GM18870 (cell line): ENCODE results near the gene COL17A1.

Source experiments
- ATAC-seq: cut with Tn5 transposase; IDR thresholded peaks from one replicate; pipeline ENCODE4 v1.9.1; 2021; ENCODE audit warnings: moderate library complexity; ENCODE audit not compliant: unreplicated experiment

COL17A1 gene

DNA sequence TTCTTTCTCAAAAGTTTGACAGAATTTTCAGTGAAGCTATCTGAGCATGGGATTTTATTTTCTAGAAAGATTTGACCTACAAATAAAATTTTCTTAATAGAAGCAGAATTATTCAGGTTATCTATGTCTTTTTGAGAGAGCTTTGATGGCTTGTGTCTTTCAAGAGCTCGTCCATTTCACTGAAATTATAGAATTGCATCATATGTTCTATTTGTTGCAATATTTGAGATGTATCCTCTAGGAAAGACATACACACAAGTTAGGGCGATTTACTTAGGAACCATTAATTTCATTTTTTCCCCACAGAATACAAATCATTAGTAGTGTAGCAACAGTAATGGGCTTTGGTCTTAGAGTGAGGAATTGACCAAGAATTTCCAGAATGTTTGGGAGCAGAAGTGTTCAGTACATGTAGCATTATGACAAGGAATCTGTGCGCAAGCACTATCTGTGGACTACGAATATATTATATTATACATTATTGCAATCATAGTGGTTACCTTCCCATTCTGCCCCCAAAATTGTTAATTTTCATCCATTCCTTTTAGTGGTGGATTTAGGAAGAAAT lies 12.8 kb upstream of the COL17A1 start:
- no peak for ATAC-seq

DNA sequence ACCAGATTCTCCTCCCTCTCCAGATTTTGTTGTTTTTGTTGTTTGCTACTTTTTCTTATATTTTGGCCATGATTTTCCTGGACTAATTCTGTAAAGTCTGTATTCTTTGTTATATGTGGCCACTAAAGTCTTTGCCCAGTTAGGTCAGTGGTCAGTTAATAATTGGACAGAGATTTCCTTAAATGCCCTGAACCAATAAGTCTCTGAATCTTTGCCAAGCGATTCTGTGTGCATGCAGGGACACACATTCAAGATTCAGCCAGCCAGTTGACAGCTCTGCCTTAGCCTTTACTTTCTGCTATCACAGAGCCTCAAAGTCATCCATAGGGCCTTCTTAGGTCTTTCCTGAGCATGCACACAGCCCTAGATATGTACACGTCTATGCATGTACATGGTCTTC lies 11.0 kb upstream of the COL17A1 start:
- ATAC-seq, result no peak

GRCh38 chr10:104092749-104093148 lies 7.1 kb upstream of the COL17A1 start:
- no peak for ATAC-seq

DNA sequence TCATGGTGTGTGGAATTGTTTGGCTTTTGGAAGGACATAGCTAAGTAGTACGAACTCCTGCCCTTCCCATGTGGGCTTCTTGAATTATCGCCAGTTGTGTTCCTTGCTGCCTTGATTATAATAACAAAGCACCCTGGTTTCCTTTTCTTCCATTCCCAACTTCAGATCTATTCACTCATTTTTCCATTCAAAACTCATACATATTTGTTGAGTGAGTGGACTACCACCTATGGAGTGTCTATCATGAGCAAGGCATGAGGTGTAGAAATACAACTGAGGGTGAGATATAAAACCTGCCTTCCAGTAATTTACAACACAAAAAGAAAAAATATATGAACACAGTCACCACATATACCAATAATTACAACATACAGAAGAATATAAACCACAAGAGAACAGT lies 4.9 kb upstream of the COL17A1 start:
- ATAC-seq, result no peak

DNA sequence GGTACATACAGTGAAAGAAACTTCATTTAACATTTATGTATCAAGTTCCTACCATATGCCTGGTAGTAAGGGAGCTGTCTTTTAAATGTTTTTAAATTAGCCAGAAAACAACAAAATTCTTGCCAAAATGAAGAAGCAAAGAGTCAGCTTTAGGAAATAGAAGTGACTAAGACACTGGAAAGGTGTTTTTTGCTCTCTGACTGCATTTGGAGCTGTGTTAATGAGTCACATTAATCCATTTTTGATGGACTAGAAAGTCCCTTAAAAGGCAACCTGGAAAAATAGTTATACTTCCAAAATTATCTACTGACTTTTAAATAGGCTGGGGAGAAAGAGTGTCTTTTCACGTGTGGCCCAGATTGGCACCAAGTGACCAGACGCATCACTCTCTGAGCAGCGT lies 3.9 kb upstream of the COL17A1 start:
- no peak for ATAC-seq

DNA sequence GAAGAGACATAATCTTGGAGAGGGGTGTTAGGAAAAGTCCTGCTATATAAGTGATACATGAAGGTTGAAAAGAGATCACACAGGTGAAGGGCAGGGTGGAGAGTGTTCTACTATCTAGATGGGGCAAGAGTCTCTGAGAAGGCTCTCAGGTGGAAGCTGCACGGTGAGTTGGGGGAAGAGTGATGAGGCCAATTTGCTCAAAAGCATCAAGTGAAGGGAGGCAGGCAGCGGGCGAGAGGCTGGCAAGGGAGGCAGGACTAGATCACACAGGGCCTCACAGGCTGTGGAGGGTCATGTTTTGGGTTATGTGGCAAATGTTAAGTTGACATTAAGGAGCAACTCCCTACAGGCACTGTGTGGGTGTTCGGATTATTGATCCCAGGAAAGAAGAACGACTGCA lies 2.6 kb upstream of the COL17A1 start:
- no peak for ATAC-seq

GRCh38 chr10:104084482-104085142 lies 1.1 kb downstream of the COL17A1 start:
- no peak for ATAC-seq

DNA sequence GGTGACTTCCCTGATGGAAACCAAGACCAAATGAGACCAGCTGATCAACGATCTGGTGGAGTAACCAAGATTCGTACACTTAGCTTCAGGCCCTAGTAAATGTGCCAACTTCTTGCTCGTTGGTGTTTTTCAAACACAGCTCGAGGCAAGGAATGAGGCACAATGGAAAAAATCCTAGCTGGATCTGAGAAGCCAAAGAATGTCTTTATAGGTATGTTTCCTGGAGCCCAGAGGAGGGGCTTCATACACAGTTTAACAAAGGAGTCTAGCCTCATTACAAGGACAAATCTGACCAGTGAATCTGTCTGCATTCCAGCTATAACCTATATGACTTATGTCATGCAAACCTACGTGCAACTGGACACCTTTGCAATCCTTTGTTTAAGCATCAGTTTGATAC lies 3.7 kb downstream of the COL17A1 start:
- no peak for ATAC-seq

DNA sequence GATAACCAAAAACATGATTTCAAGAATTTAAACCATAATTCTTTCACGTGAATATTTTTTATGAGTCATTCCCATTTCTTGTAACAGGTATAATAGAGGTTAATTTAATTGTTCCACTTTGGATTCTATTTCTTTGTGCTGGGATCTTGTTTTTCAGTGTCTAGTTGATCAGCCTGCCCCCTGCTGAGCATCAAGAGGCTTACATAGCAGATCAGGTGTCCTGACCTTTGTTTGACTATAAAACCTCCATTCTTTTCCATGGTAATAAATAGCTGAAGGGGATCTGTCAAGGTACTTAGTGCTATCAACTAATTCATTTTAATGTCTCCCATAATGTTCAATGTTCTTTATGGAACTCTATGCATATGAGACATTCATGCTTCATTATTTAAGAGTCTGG lies 4.9 kb downstream of the COL17A1 start:
- ATAC-seq, result no peak

- no peak for ATAC-seq
These were observed 8.0 kb downstream of the COL17A1 start for GRCh38 chr10:104077663-104078151.

DNA sequence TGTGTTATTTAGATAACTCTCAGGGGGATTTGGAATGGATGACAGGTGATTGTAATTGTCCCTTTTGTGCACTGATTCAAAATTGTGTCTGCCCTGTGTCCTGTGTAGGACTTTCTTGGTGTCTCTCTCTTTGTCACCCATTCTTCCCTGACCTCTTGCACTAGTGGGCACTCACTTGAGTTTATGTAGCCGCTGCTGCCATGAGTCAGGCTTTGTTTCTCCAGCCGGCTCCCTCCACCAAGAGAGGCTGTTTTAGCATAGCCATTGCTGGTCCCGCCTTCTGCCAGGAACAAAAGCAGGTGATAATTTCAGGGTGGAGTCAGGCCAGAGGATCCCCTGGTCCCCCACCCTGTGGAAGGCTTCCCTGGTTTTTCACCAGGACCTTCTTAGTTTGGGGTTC lies 8.4 kb downstream of the COL17A1 start:
- no peak for ATAC-seq

DNA sequence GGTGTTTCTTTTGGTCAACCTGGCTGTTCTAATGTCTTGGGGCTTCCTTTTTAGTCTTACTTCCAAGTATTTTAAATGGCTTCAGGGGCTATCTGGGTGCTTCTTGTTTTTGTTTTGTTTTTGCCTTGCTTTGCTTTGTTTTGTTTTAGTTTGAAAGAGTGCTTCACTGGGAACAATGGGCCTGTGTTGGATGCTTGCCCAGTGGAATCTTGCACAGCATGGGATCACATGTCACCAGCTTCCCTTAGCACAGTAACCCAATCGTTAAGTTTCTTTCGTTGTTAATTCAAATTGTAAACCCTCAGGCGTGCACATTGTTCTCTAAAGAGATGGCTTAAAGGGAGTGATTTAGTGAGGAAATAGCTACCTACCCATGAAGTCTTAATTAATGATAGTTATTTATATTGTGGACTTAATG lies 8.9 kb downstream of the COL17A1 start:
- ATAC-seq, result no peak

- ATAC-seq, result no peak
These were observed 11.2 kb downstream of the COL17A1 start for GRCh38 chr10:104074505-104074904.

DNA sequence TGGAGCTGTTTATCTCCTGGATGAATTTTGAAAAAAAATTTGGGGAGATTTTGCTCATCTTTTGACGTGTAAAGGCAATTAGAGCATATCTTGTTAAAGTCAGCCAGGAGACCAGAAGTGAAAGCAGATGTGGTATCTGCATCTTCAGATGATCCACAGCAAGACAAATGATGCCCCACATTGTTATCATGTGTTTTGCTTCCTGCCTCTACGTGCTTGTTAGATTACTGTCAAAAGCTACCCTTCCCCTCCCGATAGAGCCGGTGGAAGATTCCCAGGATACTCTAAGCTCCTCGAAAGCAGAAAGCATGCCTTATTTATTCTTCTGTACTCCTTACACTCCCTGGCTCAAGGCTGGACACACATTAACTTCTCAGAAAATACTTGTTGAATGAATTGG lies 12.9 kb downstream of the COL17A1 start:
- ATAC-seq, result no peak

DNA sequence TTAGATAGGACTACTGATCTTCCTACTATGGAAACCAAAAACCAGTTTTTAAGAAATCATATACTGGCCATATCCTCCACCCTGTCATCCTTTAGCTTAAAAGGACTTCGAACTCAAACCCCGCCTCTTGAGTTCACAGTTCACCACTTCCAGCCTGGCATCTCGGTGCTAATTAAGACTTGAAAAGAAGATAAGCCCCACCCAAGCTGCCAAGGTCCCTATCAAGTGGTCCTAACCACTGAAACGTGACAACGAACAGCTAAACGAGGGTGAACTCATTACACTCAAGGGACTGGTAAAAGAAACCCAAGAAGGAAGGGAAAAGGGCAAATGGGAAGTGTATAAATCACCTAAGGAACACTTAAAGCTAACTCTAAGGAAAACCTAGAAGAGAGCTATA lies 16.1 kb downstream of the COL17A1 start:
- ATAC-seq, result no peak

- ATAC-seq, result no peak
These were observed 18.2 kb downstream of the COL17A1 start for GRCh38 chr10:104067525-104067924.

- ATAC-seq, result no peak
These were observed 18.7 kb downstream of the COL17A1 start for GRCh38 chr10:104066945-104067344.

DNA sequence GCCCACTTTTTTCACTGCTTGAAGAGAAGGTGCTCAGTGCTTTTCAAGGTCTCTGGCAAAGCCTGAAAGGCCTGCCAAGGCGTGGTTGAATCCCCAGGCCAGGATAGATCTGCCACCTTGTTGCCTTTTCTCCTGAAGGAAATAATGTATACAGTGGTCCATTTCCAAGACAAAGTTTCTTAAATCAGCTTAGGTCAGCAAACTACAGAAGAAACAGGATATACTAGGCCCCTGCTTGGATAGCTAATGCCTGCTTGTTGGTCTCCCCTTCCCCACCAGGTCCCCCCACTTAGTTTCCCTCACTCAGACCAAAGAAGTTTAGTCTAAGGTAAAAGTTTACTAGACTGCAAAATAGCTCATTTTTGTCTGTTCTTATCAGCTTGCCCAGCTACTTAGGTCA lies 19.9 kb downstream of the COL17A1 start:
- ATAC-seq, result no peak

DNA sequence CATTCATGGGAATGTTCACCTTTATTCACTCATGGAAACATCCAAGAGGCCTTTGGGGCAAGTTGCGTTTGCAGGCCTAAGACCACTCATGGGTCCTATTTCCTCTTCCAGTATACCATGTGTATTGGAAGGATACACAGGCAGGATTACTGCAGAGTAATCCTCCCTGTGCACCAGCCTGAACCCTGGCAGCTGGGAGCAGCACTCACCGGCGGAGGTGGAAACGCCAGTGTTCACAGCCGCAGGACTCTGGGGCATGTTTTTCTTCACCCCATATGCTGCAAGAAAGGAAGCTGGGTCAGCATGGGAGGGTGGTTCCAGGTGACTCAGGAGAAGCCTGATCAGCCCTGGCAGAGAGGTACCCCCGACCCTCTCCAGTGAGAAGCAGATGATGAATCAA lies 24.5 kb downstream of the COL17A1 start:
- ATAC-seq, result no peak

DNA sequence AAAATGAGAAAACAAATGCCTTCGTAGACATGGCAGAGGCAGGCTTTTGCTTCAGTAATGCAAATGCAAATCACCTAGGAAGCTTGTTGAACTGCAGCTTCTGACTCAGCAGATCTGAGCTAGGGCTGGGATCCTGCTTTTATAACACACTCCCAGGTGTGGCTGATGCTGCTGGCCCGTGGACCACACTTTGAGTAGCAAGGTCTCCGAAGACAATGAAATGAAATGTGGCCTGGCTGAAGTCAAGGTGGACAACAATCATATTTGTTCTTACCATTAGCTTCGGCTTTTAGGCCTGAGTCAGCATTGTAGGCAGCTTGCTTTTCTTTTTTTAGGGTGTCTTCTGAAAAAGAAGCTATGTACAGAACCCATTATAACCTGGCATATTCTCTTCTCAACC lies 26.3 kb downstream of the COL17A1 start:
- no peak for ATAC-seq

GRCh38 chr10:104057717-104058116 lies 28.0 kb downstream of the COL17A1 start:
- no peak for ATAC-seq

DNA sequence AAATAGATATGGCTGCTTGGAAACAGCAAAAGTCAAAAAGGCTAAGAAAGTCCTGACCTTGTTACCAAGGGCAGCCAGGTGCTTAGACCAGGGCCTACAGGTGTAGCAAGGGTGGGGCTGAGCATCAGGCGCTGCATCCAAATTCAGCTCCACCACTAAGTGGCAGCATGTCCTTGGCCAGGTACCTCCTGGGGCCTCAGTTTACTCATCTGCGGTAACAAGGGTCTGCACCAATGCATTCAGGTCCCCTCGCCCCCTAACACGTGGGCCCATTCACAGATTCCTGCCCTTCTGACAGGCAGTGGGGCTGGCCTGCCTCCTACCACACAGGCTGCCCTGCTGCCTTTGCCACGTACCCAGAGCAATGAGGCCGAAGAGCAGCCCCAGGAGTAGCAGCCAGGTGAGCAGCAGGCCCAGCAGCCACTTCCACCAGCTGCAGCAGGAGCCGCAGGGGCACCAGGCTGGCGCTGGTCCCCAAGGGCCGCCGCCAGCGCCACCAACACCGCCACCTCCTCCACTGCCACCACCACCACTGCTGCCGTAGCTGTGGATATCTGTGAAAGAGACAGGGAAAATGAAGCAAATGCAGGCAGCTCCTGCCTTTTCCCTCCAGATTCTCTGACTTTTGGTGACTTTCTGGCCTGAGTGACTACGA lies 28.9 kb downstream of the COL17A1 start:
- ATAC-seq, result no peak
